A549 treated with AZD2906 at 1 μM for 4 hours (cell line): ENCODE measurements around the gene SNX7. TPM values are rescaled to one million over a fixed set of nuclear protein-coding genes. Genes with fewer than 3 reads are reported as not detected.

Source experiments
- total RNA-seq: library from RNA; stranded (reverse); fragments of 200-300 nt; extraction: Qiagen RNA extraction; gene quantifications from 5 replicates; pipeline ENCODE4 v1.2.3, GENCODE V29; 2022

Gene SNX7
- total RNA-seq = 20.8 to 35.1 TPM (median 26.1 TPM) in 5 replicates

GRCh38 chr1:98661544-98662355 lies at the start of gene SNX7:
Gene SNX7 (plus strand): TSS chr1:98661721. CDS start chr1:98661732, 11 bp downstream.

